Astrocyte of the cerebellum (primary cell): ENCODE results near the gene ATXN2L.

ENCODE experiments used
- DNase-seq: peaks from one replicate; pipeline ENCODE4 v3.0.0-alpha.2; 2011; ENCODE audit warnings: low read depth
- H3K4me3 ChIP-seq: 2 replicates; pipeline ENCODE4 v1.5.1; 2011; ENCODE audit warnings: mild to moderate bottlenecking, low read depth, low read length, moderate library complexity
- CTCF ChIP-seq: IDR thresholded peaks from 2 replicates; pipeline ENCODE4 v1.5.1; 2012; ENCODE audit warnings: low read length, low read depth, moderate library complexity, mild to moderate bottlenecking; ENCODE audit errors: missing control alignments
- in situ Hi-C: cut with HindIII; loops from 2 replicates; pipeline ENCODE4 v1.10.0; 2017; ENCODE audit warnings: low sequenced_read_pairs

ATXN2L gene

GRCh38 chr16:28882551-28883160 lies 59.9 kb downstream of the ATXN2L start:
- no peak for DNase-seq
- no peak overlapping the region for H3K4me3 ChIP-seq
- in situ Hi-C loops = no loop called here
- TF ChIP-seq CTCF = no peak

GRCh38 chr16:28883221-28883996 lies 60.6 kb downstream of the ATXN2L start:
- in situ Hi-C loops = no loop called here
- DNase-seq = no peak
- H3K4me3 ChIP-seq = no peak overlapping the region
- no peak for TF ChIP-seq CTCF

- TF ChIP-seq CTCF = no peak
- in situ Hi-C loops = no loop called here
- no peak overlapping the region for H3K4me3 ChIP-seq
- DNase-seq = no peak
Measured at GRCh38 chr16:28884045-28884444, 61.2 kb downstream of the ATXN2L start.
